HG03103 (cell line): ENCODE results near the gene MREG.
A peak's percentile ranks its signal among the peaks of the same experiment; 100 is the strongest.

ENCODE experiments used
- ATAC-seq: cut with Tn5 transposase; IDR thresholded peaks from one replicate; pipeline ENCODE4 v1.9.1; 2021; ENCODE audit warnings: low read depth; ENCODE audit not compliant: unreplicated experiment

MREG gene

GRCh38 chr2:215920244-215921100 is 92.9 kb downstream of the MREG start:
- peak; percentile 55 for ATAC-seq

DNA sequence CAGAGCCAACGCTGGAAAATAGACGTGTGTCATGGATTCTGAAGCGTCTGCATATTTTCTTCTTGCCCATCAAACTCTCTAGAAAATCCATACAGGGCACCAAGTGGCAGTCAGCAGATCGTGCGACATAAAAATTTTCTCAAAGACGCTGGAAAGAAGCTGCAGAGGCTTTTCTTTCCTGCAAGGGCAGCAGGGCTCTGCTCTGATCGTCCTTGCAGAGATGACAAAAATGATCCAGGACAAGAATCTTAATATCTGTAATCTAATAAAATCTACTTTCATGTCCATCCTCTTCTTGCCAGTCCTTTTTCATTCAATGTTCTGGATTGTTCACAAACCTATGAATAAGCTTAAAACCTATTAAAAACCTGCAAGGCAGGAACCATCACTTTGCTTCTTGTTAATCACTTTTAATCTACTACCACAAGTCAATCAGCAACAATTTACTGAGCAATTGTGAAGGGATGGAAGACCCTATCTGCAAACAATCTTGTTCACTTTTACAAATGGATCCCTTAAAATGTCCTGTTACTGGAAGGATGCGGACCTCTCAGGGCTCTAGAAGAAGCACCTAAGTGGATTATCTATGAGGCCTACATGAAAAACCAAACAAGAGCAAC is 93.6 kb downstream of the MREG start:
- ATAC-seq, result no peak

DNA sequence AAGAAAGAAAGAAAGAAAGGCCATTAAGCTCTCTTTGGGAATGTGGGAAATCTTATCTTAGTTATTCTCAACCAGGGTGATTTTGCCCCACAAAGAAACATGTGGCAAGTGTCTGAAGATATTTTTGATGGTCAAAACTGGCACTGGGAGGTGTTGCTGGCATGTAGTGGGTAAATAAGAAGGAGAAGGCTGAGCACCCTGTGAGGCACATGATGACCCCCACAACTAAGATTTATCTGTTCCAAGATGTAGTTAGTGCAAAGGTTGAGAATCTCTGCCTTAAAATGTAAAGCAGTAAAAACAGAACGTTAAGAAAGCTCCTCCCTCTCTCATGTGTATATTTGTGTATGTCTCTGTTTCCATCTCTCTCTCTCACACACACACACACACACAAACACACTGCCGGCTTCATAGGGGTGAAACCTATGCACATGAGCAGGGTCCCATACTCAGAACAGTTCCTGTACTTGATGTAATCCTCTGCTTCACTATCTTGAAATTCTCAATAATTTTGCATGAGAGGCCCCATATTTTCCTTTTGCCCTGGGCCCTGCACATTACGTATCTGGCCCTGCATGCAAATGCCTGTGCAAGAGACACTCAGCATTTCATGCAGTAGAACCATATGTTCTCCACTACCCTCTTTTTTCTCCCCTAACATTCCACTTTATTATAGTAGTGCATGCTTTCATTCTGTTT is 94.3 kb downstream of the MREG start:
- no peak for ATAC-seq

- ATAC-seq, result peak; percentile 69
These were observed 95.3 kb downstream of the MREG start for GRCh38 chr2:215917953-215918620.

- ATAC-seq, result no peak
These were observed 97.9 kb downstream of the MREG start for GRCh38 chr2:215915441-215915840.

- no peak for ATAC-seq
These were observed 98.6 kb downstream of the MREG start for GRCh38 chr2:215914777-215915165.

DNA sequence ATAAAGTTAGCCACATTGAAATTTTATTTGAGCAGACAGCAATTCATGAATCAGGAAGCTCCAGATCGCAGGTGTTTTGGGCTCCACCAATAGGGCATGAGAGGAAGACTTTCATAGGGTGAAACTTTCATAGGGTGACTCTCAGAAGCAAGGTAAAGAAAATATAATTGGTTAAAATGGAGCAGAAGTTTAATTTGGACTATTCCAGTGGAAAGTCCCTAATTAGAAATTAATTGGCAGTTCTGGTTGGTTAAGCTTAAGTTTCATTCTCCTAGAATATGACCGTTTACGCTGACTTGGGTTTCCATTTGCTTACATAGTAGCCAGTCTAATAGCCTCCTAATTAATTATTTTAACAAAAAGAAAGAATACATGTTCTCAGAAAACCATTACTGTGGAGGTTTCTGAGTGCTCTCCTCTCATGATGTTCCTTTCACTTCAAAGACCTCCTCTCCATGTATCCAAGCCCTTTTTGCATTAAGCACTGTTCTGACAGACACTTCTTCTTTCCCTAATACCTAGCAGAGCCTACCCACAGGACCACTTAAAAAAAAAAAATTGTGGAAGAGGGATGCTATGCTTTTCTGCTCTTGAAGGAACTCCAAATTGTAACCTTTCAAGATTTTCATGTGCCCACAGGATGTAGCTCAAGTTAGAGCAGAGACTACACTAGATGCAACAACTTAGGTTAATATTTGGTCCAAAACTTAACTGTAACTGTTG is 99.1 kb downstream of the MREG start:
- no peak for ATAC-seq

DNA sequence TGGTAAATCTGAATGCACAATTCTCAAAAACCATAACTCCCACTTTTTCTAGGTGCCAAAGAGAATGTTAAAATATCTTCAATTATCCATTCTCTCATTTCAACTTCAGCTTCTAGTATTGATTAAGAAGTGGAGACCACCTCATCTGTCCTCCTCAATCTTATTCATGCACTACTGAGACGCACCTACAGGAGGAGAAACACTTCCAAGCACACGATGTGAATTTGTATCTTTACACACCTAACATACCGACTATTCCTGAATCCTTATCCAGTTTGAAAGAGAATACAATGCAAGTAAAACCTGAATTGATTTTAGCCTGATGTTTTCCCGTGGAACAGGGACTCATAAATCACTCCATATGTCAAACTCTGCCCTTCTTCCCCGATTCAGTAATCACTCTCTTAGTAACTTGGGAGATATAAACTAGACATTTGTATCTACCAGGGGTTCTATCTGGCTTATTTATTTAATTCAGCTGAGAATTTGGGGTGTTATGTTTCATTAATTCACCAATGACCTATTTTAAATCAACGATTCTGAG is 101.0 kb downstream of the MREG start:
- no peak for ATAC-seq

GRCh38 chr2:215911301-215912085 is 101.9 kb downstream of the MREG start:
- no peak for ATAC-seq

DNA sequence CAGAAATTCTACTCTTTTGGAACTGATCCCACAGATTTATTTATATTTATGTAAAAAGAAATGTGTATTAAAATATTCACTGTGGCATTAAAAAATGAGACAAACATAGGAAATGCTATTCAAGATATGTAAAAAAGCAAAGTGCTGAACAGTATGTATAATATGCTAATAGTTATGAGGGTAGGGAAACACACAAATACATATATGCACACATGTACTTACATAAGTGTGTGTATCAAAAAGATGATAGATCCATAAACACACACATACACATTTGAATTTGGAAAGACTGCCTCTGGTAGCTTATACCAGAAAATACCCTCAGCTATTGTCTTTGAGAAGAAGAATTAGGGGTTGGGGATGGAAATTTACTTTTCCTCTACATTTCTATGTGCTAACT is 103.2 kb downstream of the MREG start:
- ATAC-seq, result no peak

- no peak for ATAC-seq
These were observed 106.2 kb downstream of the MREG start for GRCh38 chr2:215907147-215907546.

DNA sequence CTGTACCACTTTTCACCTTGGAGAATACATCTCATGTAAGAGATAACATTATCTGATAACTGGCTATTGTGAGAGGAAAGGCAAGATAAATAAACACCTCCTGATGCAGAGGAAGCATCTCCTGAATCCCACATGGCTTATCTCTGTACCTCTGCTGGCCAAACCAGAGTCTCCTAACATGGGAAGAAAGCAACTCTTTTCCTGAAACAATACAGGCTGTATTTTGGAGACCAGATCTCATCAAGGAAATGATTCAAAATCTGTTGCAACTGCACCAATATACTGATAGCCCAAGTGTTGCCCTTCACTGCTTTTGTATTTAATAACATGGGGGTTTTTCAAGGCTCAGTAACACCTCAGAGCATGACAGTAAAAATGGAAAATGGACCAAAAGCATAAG is 106.9 kb downstream of the MREG start:
- ATAC-seq, result no peak

- ATAC-seq, result no peak
These were observed 107.7 kb downstream of the MREG start for GRCh38 chr2:215905691-215906090.

DNA sequence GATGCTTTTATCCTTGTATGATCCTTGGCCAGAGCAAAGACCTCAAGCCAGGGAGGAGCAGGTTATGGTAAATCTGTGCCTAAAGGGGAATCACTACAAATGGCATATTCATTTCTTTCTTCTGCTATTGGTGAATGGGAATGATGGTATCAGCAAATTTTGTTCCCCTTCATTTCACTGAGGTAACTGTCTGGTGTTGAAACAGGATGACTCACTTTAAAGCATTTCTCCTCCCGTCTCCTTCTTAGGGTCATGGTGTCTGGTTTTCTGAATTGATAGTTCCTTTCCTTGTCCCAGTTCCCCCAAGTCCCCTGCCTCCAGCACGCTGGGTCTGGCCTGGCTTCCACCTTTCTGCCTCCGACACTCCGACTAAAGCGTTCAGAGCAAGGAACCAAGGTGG is 109.2 kb downstream of the MREG start:
- no peak for ATAC-seq

GRCh38 chr2:215903203-215903602 is 110.1 kb downstream of the MREG start:
- ATAC-seq, result no peak

GRCh38 chr2:215901796-215902195 is 111.6 kb downstream of the MREG start:
- no peak for ATAC-seq

GRCh38 chr2:215900843-215901242 is 112.5 kb downstream of the MREG start:
- ATAC-seq, result peak; percentile 70

- ATAC-seq, result no peak
These were observed 113.1 kb downstream of the MREG start for GRCh38 chr2:215900203-215900611.
